HepG2 (cell line): ENCODE data around the gene XPO5. TPM values are rescaled to one million over a fixed set of nuclear protein-coding genes. Genes with fewer than 3 reads are reported as not detected.

Experiments used
- ATF7-NPFF ChIP-seq: sonication (generic); formaldehyde crosslinking; IDR thresholded peaks from 2 replicates; pipeline ENCODE4 v1.8.1; 2023; ENCODE audit warnings: mild to moderate bottlenecking, low read depth, missing genetic modification reagents, moderate library complexity
- CC2D1A ChIP-seq: sonication (generic); formaldehyde crosslinking; IDR thresholded peaks from 2 replicates; pipeline ENCODE4 v1.8.1; 2023; ENCODE audit warnings: mild to moderate bottlenecking, missing genetic modification reagents
- EHMT2 ChIP-seq: fragments of 200-600 bp; sonication (generic); IDR thresholded peaks from 2 replicates; pipeline ENCODE4 v1.7.0; 2017; ENCODE audit warnings: antibody characterized with exemption, low read depth, low read length, borderline replicate concordance
- ETS1 ChIP-seq: sonication (generic); formaldehyde crosslinking; IDR thresholded peaks from 2 replicates; pipeline ENCODE4 v1.4.0; 2020; ENCODE audit warnings: missing genetic modification reagents
- FIP1L1 ChIP-seq: fragments of 200-400 bp; formaldehyde crosslinking; IDR thresholded peaks from 2 replicates; pipeline ENCODE4 v1.6.1; 2018; ENCODE audit warnings: low read depth, mild to moderate bottlenecking, low read length, moderate library complexity, borderline replicate concordance; ENCODE audit not compliant: insufficient read depth
- GLMP ChIP-seq: sonication (generic); formaldehyde crosslinking; IDR thresholded peaks from 2 replicates; pipeline ENCODE4 v1.9.0; 2021; ENCODE audit warnings: missing genetic modification reagents, mild to moderate bottlenecking, borderline replicate concordance
- HHEX ChIP-seq: IDR thresholded peaks from 2 replicates; pipeline ENCODE4 v1.6.1; 2016; ENCODE audit warnings: control low read depth
- HIVEP1 ChIP-seq: sonication (generic); formaldehyde crosslinking; IDR thresholded peaks from 2 replicates; pipeline ENCODE4 v1.4.0; 2020; ENCODE audit warnings: mild to moderate bottlenecking, missing genetic modification reagents
- HMG20B ChIP-seq: conservative IDR thresholded peaks from 2 replicates; pipeline ENCODE4 v1.6.1; 2016; ENCODE audit warnings: missing genetic modification reagents, missing compliant biosample characterization
- HNRNPLL ChIP-seq: fragments of 200-400 bp; formaldehyde crosslinking; IDR thresholded peaks from 2 replicates; pipeline ENCODE4 v1.6.1; 2017; ENCODE audit warnings: mild to moderate bottlenecking, low read depth, low read length; ENCODE audit not compliant: poor library complexity, severe bottlenecking
- KAT7 ChIP-seq: IDR thresholded peaks from 2 replicates; pipeline ENCODE4 v1.6.1; 2018; ENCODE audit warnings: borderline replicate concordance, missing compliant biosample characterization
- NAIF1 ChIP-seq: sonication (generic); formaldehyde crosslinking; IDR thresholded peaks from 2 replicates; pipeline ENCODE4 v1.5.0; 2020; ENCODE audit warnings: mild to moderate bottlenecking, missing genetic modification reagents, borderline replicate concordance
- NFE2 ChIP-seq: sonication (generic); formaldehyde crosslinking; IDR thresholded peaks from 2 replicates; pipeline ENCODE4 v1.4.0; 2020; ENCODE audit warnings: missing genetic modification reagents
- PHF5A ChIP-seq: IDR thresholded peaks from one replicate; pipeline ENCODE4 v1.6.1; 2018; ENCODE audit warnings: low read depth, missing genetic modification reagents; ENCODE audit not compliant: unreplicated experiment
- RXRB ChIP-seq: IDR thresholded peaks from 2 replicates; pipeline ENCODE4 v1.6.1; 2016; ENCODE audit warnings: borderline replicate concordance, missing genetic modification reagents, missing compliant biosample characterization
- SRY ChIP-seq: sonication (generic); formaldehyde crosslinking; IDR thresholded peaks from 2 replicates; pipeline ENCODE4 v1.8.0; 2022; ENCODE audit warnings: mild to moderate bottlenecking, missing genetic modification reagents
- SYNCRIP ChIP-seq: fragments of 200-400 bp; formaldehyde crosslinking; IDR thresholded peaks from 2 replicates; pipeline ENCODE4 v1.6.1; 2018; ENCODE audit warnings: mild to moderate bottlenecking, low read depth, low read length; ENCODE audit not compliant: insufficient read depth
- ZFP41 ChIP-seq: sonication (generic); formaldehyde crosslinking; IDR thresholded peaks from 2 replicates; pipeline ENCODE4 v1.4.0; 2020; ENCODE audit warnings: mild to moderate bottlenecking, missing genetic modification reagents, borderline replicate concordance
- ZNF607 ChIP-seq: sonication (generic); formaldehyde crosslinking; IDR thresholded peaks from 2 replicates; pipeline ENCODE4 v1.5.1; 2020; ENCODE audit warnings: missing genetic modification reagents, mild to moderate bottlenecking, borderline replicate concordance
- ZNF770 ChIP-seq: sonication (generic); formaldehyde crosslinking; IDR thresholded peaks from 2 replicates; pipeline ENCODE4 v1.5.0; 2020; ENCODE audit warnings: mild to moderate bottlenecking, missing genetic modification reagents
- ZNF839 ChIP-seq: sonication (generic); formaldehyde crosslinking; IDR thresholded peaks from 2 replicates; pipeline ENCODE4 v1.4.0; 2020; ENCODE audit warnings: missing genetic modification reagents, mild to moderate bottlenecking, borderline replicate concordance
- polyA plus RNA-seq, 8 experiments: library from polyadenylated mRNA; depleted of rRNA in 3 of 8; stranded (reverse) in 7 of 8; unstranded in 1 of 8; fragments of >200 nt; fragmentation: Illumina TruSeq in 4 of 8; extraction: Trizol in 4 of 8; gene quantifications; 2 replicates each; pipeline versions ENCODE4 v1.2.1 to v1.2.3, GENCODE V29; 2011 to 2016; ENCODE audit warnings: low read depth in 4 of 8, missing spikeins in 1 of 8, mixed read lengths in 1 of 8; ENCODE audit not compliant: insufficient read depth in 1 of 8
- total RNA-seq, 5 experiments: library from RNA; depleted of rRNA; stranded (reverse); fragments of >200 nt; fragmentation: Illumina TruSeq; extraction: Trizol; gene quantifications; 2 replicates each; pipeline ENCODE4 v1.2.3, GENCODE V29; 2016; ENCODE audit warnings: low read depth in 1 of 5
- TF ChIP-seq, protein P1 (sequence below): sonication (generic); formaldehyde crosslinking; IDR thresholded peaks from 2 replicates; pipeline ENCODE4 v1.4.0; 2020; ENCODE audit warnings: missing genetic modification reagents, borderline replicate concordance

Gene XPO5
- total and polyA plus RNA-seq, 2 of the 13 experiments (the other 11 are each of a cell fraction or from before 2014, with no cell fraction given), result 52.2 to 68.0 TPM

- TF ChIP-seq ATF7-NPFF (peak; percentile 53; the same call in 1 of the 2 replicates), PHF5A (peak; percentile 76), GLMP (CRISPR knock-in tag) (no peak), SRY (CRISPR knock-in tag) (0 out of 2 replicates have a peak, but pooled peaks have one; percentile 53), RXRB (peak; percentile 49; the same call in 1 of the 2 replicates), ZFP41 (CRISPR knock-in tag) (0 out of 2 replicates have a peak, but pooled peaks have one; percentile 43), NAIF1 (CRISPR knock-in tag) (no peak), ZNF607 (CRISPR knock-in tag) (peak; percentile 34; the same call in 1 of the 2 replicates), NFE2 (no peak), SYNCRIP (no peak), CC2D1A (0 out of 2 replicates have a peak, but pooled peaks have one; percentile 41), FIP1L1 (0 out of 2 replicates have a peak, but pooled peaks have one; percentile 56), ETS1 (CRISPR knock-in tag) (no peak), KAT7 (no peak), HHEX (CRISPR knock-in tag) (no peak), HNRNPLL (no peak), HIVEP1 (peak; percentile 73), EHMT2 (no peak), ZNF770 (CRISPR knock-in tag) (no peak), ZNF839 (CRISPR knock-in tag) (peak; percentile 42; the same call in 1 of the 2 replicates), HMG20B (CRISPR knock-in tag) (no peak)
- TF ChIP-seq, protein P1, sequence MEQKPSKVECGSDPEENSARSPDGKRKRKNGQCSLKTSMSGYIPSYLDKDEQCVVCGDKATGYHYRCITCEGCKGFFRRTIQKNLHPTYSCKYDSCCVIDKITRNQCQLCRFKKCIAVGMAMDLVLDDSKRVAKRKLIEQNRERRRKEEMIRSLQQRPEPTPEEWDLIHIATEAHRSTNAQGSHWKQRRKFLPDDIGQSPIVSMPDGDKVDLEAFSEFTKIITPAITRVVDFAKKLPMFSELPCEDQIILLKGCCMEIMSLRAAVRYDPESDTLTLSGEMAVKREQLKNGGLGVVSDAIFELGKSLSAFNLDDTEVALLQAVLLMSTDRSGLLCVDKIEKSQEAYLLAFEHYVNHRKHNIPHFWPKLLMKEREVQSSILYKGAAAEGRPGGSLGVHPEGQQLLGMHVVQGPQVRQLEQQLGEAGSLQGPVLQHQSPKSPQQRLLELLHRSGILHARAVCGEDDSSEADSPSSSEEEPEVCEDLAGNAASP (CRISPR knock-in tag), result no peak; the same call in 1 of the 2 replicates
Measured at GRCh38 chr6:43506667-43507471, 69.0 kb downstream of the XPO5 start (continued).
